GM12878 (cell line): ENCODE data around the gene FOXP3. TPM values are rescaled to one million over a fixed set of nuclear protein-coding genes. Genes with fewer than 3 reads are reported as not detected.

Experiments used
- ATAC-seq: fragments of 200-7000 bp; cut with Tn5 transposase; 3 replicates; pipeline ENCODE4 v1.9.1; 2020; ENCODE audit warnings: mild to moderate bottlenecking, moderate library complexity
- BruUV-seq: library from RNA; stranded (reverse); fragments of 400-500 nt; replicated peaks from 2 replicates; lab custom pipeline; 2021; lab: Mats Ljungman, UMichigan
- CTCF ChIA-PET: fragments of 300-600 bp; sonication (Branson Sonifier 250); formaldehyde crosslinking; extraction: SDS; loops from one replicate; lab custom pipeline; 2021; ENCODE audit warnings: inconsistent platforms; lab: Yijun Ruan, JAX
- POLR2A ChIA-PET: fragments of 350-600 bp; formaldehyde crosslinking; extraction: SDS; loops from one replicate; lab custom pipeline; 2021; ENCODE audit warnings: inconsistent platforms; lab: Charles Lee
- RAD21 ChIA-PET: fragments of 300-600 bp; sonication (Branson Sonifier 250); formaldehyde crosslinking; loops from one replicate; lab custom pipeline; 2023; ENCODE audit warnings: antibody characterized with exemption; ENCODE audit not compliant: unreplicated experiment; lab: Charles Lee
- SMC1A ChIA-PET: fragments of 300-600 bp; sonication (Branson Sonifier 250); formaldehyde crosslinking; loops from one replicate; lab custom pipeline; 2023; ENCODE audit not compliant: unreplicated experiment, uncharacterized antibody; lab: Charles Lee
- DNase-seq: peaks from one replicate; pipeline ENCODE4 v3.0.0-alpha.2; 2011; ENCODE audit warnings: low read depth, low spot score
- FAIRE-seq: peaks from 3 replicates; lab custom pipeline; 2011; peaks lifted over from hg19 to GRCh38; lab: Jason Lieb, UNC
- H2AFZ ChIP-seq: 2 replicates; pipeline ENCODE4 v1.6.0; 2011; ENCODE audit warnings: low read depth, low read length, control low read depth; ENCODE audit not compliant: control insufficient read depth
- H3K27ac ChIP-seq: 2 replicates; pipeline ENCODE4 v1.5.1; 2011; ENCODE audit warnings: control low read depth; ENCODE audit not compliant: control insufficient read depth, insufficient read depth
- H3K27me3 ChIP-seq, 2 experiments: replicated peaks in 1 of 2; 2 replicates each; pipeline versions ENCODE4 v1.6.0 to v1.6.1; 2011; ENCODE audit warnings: low read length in 1 of 2; ENCODE audit not compliant: control insufficient read depth in 2 of 2, insufficient read depth in 2 of 2
- H3K36me3 ChIP-seq, 2 experiments: 2 replicates each; pipeline ENCODE4 v1.5.1; 2011; ENCODE audit warnings: low read length in 1 of 2; ENCODE audit not compliant: control insufficient read depth in 2 of 2, insufficient read depth in 2 of 2
- H3K4me1 ChIP-seq: 2 replicates; pipeline ENCODE4 v1.6.1; 2011; ENCODE audit warnings: mild to moderate bottlenecking, low read length, moderate library complexity, mixed read lengths; ENCODE audit not compliant: control insufficient read depth, insufficient read depth
- H3K4me2 ChIP-seq: 2 replicates; pipeline ENCODE4 v1.6.0; 2011; ENCODE audit warnings: control low read depth; ENCODE audit not compliant: control insufficient read depth, insufficient read depth
- H3K4me3 ChIP-seq: fragments of 200-600 bp; sonication (generic); 2 replicates; pipeline ENCODE4 v1.5.1; 2016
- H3K79me2 ChIP-seq: 2 replicates; pipeline ENCODE4 v1.6.0; 2011; ENCODE audit warnings: low read length; ENCODE audit not compliant: control insufficient read depth, insufficient read depth
- H3K9ac ChIP-seq: 2 replicates; pipeline ENCODE4 v1.8.0; 2011; ENCODE audit warnings: low read length, control low read depth, mixed read lengths; ENCODE audit not compliant: control insufficient read depth, insufficient read depth
- H3K9me3 ChIP-seq: replicated peaks from 3 replicates; pipeline ENCODE4 v1.5.1; 2011; ENCODE audit warnings: mild to moderate bottlenecking, low read length; ENCODE audit not compliant: control insufficient read depth, insufficient read depth
- H4K20me1 ChIP-seq: 2 replicates; pipeline ENCODE4 v1.6.0; 2011; ENCODE audit not compliant: control insufficient read depth, insufficient read depth
- ATF7 ChIP-seq: fragments of 450-650 bp; IDR thresholded peaks from 2 replicates; pipeline ENCODE4 v1.6.1; 2016; ENCODE audit warnings: low read depth, mild to moderate bottlenecking
- EGR1 ChIP-seq, 2 experiments: IDR thresholded peaks; 1 replicate in 1 of 2; 2 replicates in 1 of 2; pipeline ENCODE4 v1.6.1; 2011 to 2012; ENCODE audit warnings: low read depth in 2 of 2, low read length in 2 of 2, borderline replicate concordance in 1 of 2, mild to moderate bottlenecking in 1 of 2, moderate library complexity in 1 of 2
- IRF3 ChIP-seq: fragments of 450-650 bp; IDR thresholded peaks from 2 replicates; pipeline ENCODE4 v1.6.1; 2014; ENCODE audit warnings: mild to moderate bottlenecking
- MEF2B ChIP-seq: fragments of 450-650 bp; IDR thresholded peaks from 2 replicates; pipeline ENCODE4 v1.6.1; 2018; ENCODE audit warnings: mild to moderate bottlenecking, moderate library complexity; ENCODE audit not compliant: partially characterized antibody, poor library complexity, severe bottlenecking
- PAX8 ChIP-seq: fragments of 450-650 bp; IDR thresholded peaks from 2 replicates; pipeline ENCODE4 v1.6.1; 2017; ENCODE audit warnings: mild to moderate bottlenecking, moderate library complexity
- RAD21 ChIP-seq: IDR thresholded peaks from 2 replicates; pipeline ENCODE4 v1.6.1; 2011; ENCODE audit warnings: mild to moderate bottlenecking, low read depth, low read length, moderate library complexity; ENCODE audit not compliant: insufficient read depth
- RCOR1 ChIP-seq: conservative IDR thresholded peaks from 2 replicates; pipeline ENCODE4 v1.6.1; 2012; ENCODE audit warnings: low read depth, low read length, improper control_type of control experiment
- RFX5 ChIP-seq: IDR thresholded peaks from 2 replicates; pipeline ENCODE4 v1.6.1; 2011; ENCODE audit warnings: low read depth, low read length, improper control_type of control experiment
- WRNIP1 ChIP-seq: IDR thresholded peaks from 2 replicates; pipeline ENCODE4 v1.6.1; 2011; ENCODE audit warnings: low read depth, low read length, improper control_type of control experiment, borderline replicate concordance
- ZNF207 ChIP-seq: fragments of 450-650 bp; IDR thresholded peaks from 2 replicates; pipeline ENCODE4 v1.6.1; 2014; ENCODE audit warnings: antibody characterized with exemption, mild to moderate bottlenecking, borderline replicate concordance
- ZNF274 ChIP-seq: IDR thresholded peaks from one replicate; pipeline ENCODE4 v1.8.0; 2011; ENCODE audit not compliant: insufficient read length, insufficient read depth
- ZNF622 ChIP-seq: fragments of 450-650 bp; IDR thresholded peaks from 2 replicates; pipeline ENCODE4 v1.6.1; 2017; ENCODE audit warnings: mild to moderate bottlenecking, inconsistent platforms
- ZSCAN29 ChIP-seq: fragments of 450-650 bp; IDR thresholded peaks from 2 replicates; pipeline ENCODE4 v1.6.1; 2017; ENCODE audit warnings: mild to moderate bottlenecking, moderate library complexity
- WGBS: methylation state at CpG from one replicate; pipeline ENCODE4 v1.1.6; 2016; ENCODE audit warnings: low lambda C conversion rate; ENCODE audit not compliant: insufficient replicate concordance, insufficient coverage; ENCODE audit errors: missing lambda C conversion rate; 5-methylcytosine and 5-hydroxymethylcytosine counted together
- in situ Hi-C: fragments of 300-500 bp; cut with MboI; formaldehyde crosslinking; loops from 9 replicates; pipeline ENCODE4 v1.14.3; 2018; ENCODE audit warnings: mixed read lengths
- intact Hi-C: fragments of 100-400 bp; cut with micrococcal nuclease; formaldehyde crosslinking; loops from one replicate; pipeline ENCODE4 v1.14.2; 2022; ENCODE audit not compliant: unreplicated experiment
- polyA plus RNA-seq, 11 experiments: library from polyadenylated mRNA; depleted of rRNA in 4 of 11; unstranded in 6 of 11; stranded (reverse) in 5 of 11; fragments of >200 nt; fragmentation: Nextera tagmentation in 4 of 11; fragmentation: Illumina TruSeq in 1 of 11; extraction: Ambion mirVana in 4 of 11; extraction: Trizol in 1 of 11; gene quantifications; 1 replicate in 1 of 11; 2 replicates in 10 of 11; pipeline versions ENCODE4 v1.2.1 to v1.2.3, GENCODE V29; 2011 to 2016; ENCODE audit warnings: inconsistent platforms in 2 of 11, missing spikeins in 2 of 11, low read depth in 1 of 11
- total RNA-seq, 4 experiments: library from RNA; depleted of rRNA in 3 of 4; stranded (reverse); fragments of >200 nt in 3 of 4; fragmentation: Illumina TruSeq in 1 of 4; extraction: Trizol in 1 of 4; gene quantifications; 2 replicates each; pipeline versions ENCODE4 v1.2.1 to v1.2.3, GENCODE V29; 2013 to 2021

Gene FOXP3
- total and polyA plus RNA-seq, 10 of the 15 experiments (the other 5 are each of a cell fraction or from before 2014, with no cell fraction given), result 0.02 to 0.21 (median 0.08) TPM; not detected in 3

DNA sequence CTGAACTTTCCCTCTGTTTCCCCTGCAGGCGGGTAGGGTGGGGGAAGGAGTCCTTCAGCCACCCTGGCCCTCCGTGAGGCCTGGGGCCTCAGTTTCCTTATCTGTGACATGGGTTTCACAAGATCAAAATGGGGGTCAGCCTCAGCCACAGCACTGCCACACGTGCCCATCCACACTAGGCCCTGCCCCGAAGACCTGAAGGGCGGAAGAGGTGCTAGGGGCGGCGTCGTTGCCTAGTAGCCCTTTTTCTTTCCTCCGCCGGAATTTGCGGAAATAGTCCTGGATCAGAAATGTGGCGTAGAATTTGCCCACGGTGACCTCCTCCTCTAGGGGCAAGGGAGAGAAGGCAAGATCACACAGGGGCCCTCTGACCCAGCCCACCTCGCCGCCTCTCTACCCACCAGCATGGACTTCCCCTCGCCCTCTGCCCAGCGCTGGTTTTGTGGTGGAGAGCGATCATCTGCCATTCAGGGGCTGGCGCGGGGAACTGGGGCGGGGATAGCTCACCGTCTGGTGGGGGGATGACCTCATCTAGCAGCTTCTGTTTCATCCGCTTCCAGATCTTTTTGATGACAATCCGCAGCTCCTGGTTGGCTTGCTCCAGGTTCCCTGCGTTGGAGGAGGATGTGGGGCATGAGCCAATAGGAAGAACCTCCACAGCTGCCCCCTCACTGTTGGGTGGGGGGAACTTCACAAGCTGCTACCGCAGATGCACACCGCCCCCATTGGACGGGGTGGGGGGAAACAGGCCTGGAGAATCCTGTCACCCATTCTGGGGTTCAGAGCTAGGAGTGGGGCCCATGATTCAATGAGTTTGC, 54.9 kb downstream of the FOXP3 start:
- no TSS peak for BruUV-seq
- no peak for TF ChIP-seq PAX8
- TF ChIP-seq ZNF274, result no peak
- TF ChIP-seq ZNF207, result no peak
- no peak for TF ChIP-seq ZNF622
- no peak for TF ChIP-seq RAD21
- no peak for TF ChIP-seq ZSCAN29
- TF ChIP-seq MEF2B, result no peak
- TF ChIP-seq ATF7, result no peak
- TF ChIP-seq EGR1 (IDR thresholded peaks at IDR 0.05; ENCODE audit: borderline replicate concordance in 1 of 2, low read depth in 2 of 2, low read length in 2 of 2), result no peak
- no peak for TF ChIP-seq IRF3
- TF ChIP-seq WRNIP1, result no peak
- TF ChIP-seq RCOR1, result no peak
- TF ChIP-seq RFX5, result no peak
- no peak overlapping the region for H3K4me3 ChIP-seq
- SMC1A ChIA-PET, result no interaction called here
- POLR2A ChIA-PET, result no interaction called here
- H3K9me3 ChIP-seq, result no peaks in the 10 kb centered on the region
- RAD21 ChIA-PET, result interaction anchor here (1.1 kb wide), 1 partner anchor 19 kb away, joined by 3 read pairs; no protein-coding TSS in a partner anchor
- FAIRE-seq (no peak), ATAC-seq (no peak), DNase-seq (no peak)
- no peaks in the 10 kb centered on the region for H4K20me1 ChIP-seq
- H2AFZ ChIP-seq, result no peak overlapping the region
- no peak overlapping the region for H3K9ac ChIP-seq
- 25% methylated on average over 28 of the region's 28 CpGs for WGBS
- H3K36me3 ChIP-seq, result no peaks in the 10 kb centered on the region
- CTCF ChIA-PET, result interaction anchor here (3.5 kb wide), 1 partner anchor 17 kb away, joined by 17 read pairs; no protein-coding TSS in a partner anchor
- in situ Hi-C loops, result no loop called here
- no peak overlapping the region for H3K4me2 ChIP-seq
- intact Hi-C loops, result no loop called here
- no peak overlapping the region for H3K27ac ChIP-seq
- no peaks in the 10 kb centered on the region for H3K27me3 ChIP-seq
- no peaks in the 10 kb centered on the region for H3K4me1 ChIP-seq
- no peaks in the 10 kb centered on the region for H3K79me2 ChIP-seq
